GM13977 (cell line): ENCODE results near the gene NGEF.

Experiments
- DNase-seq: peaks from one replicate; pipeline ENCODE4 v3.0.0; 2012; ENCODE audit warnings: low spot score
- in situ Hi-C: fragments of 300-500 bp; cut with MboI; formaldehyde crosslinking; loops from one replicate; pipeline ENCODE4 v1.12.0; 2022; ENCODE audit warnings: low sequenced_read_pairs, low pct_unique_long_range_greater_than_20kb, mixed read lengths, inconsistent platforms; ENCODE audit not compliant: unreplicated experiment
- TF ChIP-seq, protein P1 (sequence below): IDR thresholded peaks from 2 replicates; pipeline ENCODE4 v1.5.1; 2012; ENCODE audit warnings: mild to moderate bottlenecking, control low read depth; ENCODE audit not compliant: insufficient read depth; ENCODE audit errors: extremely low read depth, missing control alignments

The NGEF gene

DNA sequence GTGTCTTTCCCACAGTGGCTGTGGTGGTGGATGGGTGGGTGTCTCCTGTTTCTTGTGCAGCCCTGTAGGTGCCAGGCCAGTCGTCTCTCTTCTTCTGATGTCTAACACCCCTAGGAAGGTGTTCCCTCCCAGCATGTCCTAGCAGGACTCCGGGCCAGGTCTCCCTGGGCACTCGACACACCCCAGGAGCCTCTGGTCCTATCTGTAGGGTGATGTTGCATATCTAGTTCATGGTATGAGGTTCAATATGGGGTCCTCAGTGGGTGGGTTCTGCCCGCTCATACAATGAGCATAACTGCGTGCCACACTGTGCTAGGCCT is 14.4 kb downstream of the NGEF start:
- TF ChIP-seq, protein P1, sequence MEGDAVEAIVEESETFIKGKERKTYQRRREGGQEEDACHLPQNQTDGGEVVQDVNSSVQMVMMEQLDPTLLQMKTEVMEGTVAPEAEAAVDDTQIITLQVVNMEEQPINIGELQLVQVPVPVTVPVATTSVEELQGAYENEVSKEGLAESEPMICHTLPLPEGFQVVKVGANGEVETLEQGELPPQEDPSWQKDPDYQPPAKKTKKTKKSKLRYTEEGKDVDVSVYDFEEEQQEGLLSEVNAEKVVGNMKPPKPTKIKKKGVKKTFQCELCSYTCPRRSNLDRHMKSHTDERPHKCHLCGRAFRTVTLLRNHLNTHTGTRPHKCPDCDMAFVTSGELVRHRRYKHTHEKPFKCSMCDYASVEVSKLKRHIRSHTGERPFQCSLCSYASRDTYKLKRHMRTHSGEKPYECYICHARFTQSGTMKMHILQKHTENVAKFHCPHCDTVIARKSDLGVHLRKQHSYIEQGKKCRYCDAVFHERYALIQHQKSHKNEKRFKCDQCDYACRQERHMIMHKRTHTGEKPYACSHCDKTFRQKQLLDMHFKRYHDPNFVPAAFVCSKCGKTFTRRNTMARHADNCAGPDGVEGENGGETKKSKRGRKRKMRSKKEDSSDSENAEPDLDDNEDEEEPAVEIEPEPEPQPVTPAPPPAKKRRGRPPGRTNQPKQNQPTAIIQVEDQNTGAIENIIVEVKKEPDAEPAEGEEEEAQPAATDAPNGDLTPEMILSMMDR: no peak
- in situ Hi-C loops: no loop called here
- no peak for DNase-seq

- TF ChIP-seq, protein P1: no peak
- DNase-seq: no peak
- in situ Hi-C loops: no loop called here
Observed at GRCh38 chr2:232997749-232998665, 15.0 kb downstream of the NGEF start.

DNA sequence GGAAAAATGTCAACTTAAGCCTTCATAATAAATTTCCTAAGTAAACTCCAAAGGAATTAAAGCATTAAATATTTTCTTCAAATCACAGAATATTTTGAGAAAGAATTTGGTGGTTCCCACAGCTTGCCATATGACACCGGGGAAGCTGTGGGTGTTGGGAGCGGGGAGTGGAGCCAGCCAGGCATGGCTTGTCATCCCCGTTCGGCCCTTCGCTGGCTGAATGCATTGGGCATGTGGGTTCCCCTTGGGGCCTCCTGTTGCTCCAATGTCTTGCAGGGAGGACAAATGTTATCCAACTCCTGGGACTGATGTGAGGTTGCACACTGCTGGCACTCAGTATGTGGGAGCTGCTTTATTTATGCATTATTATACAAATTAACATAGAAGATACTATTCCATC is 18.6 kb downstream of the NGEF start:
- DNase-seq: no peak
- TF ChIP-seq, protein P1: no peak
- in situ Hi-C loops: no loop called here

GRCh38 chr2:232993231-232993821 is 19.7 kb downstream of the NGEF start:
- no peak for DNase-seq
- TF ChIP-seq, protein P1: no peak
- in situ Hi-C loops: no loop called here

DNA sequence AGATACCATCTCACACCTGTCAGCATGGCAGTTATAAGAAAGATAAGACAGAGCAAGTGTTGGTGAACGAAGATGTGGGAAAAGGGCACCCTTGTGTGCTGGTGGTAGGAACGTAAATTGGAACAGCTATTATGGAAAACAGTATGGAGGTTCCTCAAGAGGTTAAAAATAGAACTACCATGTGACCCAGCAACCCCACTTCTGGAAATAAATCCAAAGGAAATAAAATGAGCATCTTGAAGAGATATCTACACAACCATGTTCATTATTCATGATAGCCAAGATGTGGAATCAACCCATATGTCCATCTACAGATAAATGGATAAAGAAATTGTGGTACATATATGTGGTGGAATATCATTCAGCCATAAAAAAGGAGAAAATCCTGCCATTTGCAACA is 26.9 kb downstream of the NGEF start:
- no peak for DNase-seq
- TF ChIP-seq, protein P1: no peak
- in situ Hi-C loops: no loop called here

- no peak for DNase-seq
- in situ Hi-C loops: no loop called here
- TF ChIP-seq, protein P1: no peak
Observed at GRCh38 chr2:232984451-232985207, 28.4 kb downstream of the NGEF start.
